HG03575 (cell line): ENCODE data around the gene PTPRS.

Experiments used
- ATAC-seq: cut with Tn5 transposase; IDR thresholded peaks from one replicate; pipeline ENCODE4 v1.9.1; 2021; ENCODE audit not compliant: unreplicated experiment, insufficient number of reproducible peaks, low FRiP score; ENCODE audit errors: extremely low read depth

PTPRS gene

DNA sequence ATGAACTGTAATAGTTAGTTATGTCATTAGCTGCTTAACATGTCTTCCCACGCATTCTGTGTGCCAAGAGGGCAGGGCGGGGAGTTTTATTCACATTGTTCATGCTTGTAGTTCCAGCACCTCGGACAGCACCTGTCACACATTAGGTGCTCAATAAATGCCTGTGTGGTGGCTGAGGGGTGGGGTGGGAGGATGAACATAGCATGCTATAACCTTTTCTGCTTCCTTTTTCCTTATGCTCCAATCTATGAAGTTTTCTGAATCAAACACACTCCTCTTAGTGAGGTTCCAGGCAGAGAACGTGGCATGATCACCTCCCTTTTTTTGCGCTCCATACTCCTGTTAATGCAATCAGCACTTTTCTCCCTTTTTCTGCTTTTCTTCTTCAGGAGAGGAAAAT lies 15.8 kb upstream of the PTPRS start:
- no peak for ATAC-seq

DNA sequence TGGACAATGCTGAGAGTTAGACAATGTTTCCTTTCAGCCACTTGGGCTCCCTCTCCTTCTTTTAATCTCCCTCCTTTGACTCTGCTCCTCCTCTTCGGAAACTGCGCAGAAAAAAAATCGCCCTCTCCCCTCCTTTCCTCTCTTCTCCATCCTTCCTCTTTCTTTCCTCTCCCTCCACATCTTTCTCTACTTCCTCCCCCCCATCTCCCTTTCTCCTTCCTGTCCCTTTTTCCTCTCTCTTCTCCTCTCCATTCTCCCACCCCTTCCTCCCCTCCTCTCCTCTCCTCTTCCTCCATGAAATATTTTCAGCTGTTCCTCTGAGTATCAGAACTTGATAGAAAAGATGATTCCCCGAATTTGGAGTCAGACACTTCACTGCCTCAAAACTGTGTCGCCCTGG lies 15.1 kb upstream of the PTPRS start:
- ATAC-seq, result no peak

DNA sequence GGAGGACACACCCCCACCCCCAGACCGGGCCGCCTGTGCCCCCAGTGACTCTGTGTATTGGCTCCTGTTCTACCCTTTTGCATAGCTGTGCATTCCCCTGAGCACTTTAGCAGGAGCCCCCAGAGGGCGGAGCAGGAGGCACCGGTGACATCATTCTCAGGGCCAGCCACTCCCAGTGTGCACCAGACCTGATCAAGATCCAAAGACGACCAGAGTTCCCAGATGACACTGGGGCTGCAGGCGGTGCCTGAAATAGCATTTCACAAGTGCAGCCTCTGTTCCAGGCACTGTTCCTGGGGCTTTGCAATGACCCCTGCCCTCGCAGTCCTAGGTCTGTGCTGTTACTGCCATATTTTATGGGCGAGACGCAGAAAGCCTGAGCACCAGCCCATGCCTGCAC lies 14.5 kb upstream of the PTPRS start:
- no peak for ATAC-seq

DNA sequence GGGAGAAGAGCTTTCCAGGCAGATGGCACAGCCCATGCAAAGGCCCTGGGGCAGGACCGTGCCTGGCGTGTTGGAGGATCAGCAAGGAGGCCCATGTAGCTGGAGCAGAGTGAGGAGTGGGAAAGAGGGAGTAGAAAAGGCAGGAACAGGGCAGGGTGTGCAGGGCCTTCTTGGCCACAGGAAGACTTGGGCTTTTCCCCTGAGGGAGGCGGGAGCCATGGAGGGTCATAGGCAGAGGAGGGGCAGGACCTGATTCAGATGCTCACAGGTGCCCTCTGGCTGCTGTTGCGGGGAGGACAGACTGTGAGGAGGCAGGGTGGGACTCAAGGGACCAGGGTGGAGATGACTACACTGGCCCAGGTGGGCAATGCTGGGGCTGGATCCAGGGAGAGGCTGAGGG lies 13.8 kb upstream of the PTPRS start:
- ATAC-seq, result no peak

DNA sequence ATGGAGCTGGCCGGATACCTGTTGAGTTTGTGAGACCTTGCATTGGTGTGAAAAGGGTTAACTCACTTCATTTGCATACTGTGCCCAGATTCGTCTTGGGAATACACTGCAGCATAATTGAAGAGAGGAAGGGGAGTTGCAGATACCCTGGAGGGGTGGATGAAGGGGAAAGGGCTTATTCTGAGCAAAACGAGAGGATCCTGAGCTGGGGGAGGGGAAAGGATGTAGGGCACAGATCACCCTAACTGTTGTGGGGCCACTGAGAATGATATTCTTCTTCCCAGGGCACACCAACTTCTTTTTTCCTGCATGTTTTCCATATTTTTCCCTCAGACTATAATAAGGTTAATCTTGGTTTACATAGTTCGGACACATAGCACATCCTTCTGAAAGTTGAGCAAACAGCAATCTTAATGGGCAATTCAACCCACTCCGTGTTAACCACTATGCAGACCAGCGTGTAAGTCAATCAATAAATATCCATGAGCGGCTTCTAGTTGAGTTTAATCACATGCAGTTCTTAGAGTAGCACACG lies 11.7 kb upstream of the PTPRS start:
- ATAC-seq, result no peak

DNA sequence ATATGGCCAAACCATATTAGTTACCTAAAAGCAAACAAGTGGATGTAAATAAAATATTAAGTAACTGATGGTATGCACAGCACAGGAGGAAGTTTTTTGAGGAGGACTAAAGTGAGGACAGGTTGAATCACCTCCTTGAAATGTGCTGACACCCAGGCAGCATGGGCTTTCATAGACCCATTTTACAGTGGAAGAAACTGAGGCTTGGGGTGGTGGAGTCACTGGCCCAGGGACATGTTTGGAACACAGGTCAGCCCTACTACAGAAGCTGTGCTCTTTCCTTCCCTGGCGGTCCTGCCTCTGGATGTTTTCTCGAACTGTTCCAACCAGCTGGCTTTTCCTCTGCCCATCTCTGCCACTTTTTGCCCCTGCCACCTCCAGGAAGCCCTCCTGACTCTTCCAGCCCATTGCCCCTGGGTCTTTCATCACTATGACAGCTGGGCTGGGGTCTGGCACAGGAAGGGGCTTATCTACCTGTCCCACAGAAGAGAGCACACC lies 11.2 kb upstream of the PTPRS start:
- ATAC-seq, result no peak

DNA sequence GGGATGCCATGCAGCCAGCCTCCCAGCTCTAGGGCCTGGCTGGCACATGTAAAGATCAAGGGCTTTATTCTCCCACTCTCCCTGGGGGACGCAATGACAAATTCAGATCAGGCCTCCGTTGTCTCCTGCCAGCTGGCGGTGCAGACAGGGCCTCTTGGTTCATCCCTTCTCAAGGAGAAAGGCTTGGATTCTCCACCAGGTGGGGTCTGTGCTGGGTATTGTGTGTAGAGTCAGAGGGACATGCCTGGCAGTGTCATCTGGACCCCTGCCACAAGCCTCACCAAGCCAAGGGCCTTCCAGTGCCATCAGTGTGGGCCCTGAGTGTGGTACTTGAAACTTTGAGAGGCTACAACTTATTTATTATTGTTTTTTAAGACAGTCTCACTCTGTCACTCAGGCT lies 8.4 kb upstream of the PTPRS start:
- no peak for ATAC-seq

DNA sequence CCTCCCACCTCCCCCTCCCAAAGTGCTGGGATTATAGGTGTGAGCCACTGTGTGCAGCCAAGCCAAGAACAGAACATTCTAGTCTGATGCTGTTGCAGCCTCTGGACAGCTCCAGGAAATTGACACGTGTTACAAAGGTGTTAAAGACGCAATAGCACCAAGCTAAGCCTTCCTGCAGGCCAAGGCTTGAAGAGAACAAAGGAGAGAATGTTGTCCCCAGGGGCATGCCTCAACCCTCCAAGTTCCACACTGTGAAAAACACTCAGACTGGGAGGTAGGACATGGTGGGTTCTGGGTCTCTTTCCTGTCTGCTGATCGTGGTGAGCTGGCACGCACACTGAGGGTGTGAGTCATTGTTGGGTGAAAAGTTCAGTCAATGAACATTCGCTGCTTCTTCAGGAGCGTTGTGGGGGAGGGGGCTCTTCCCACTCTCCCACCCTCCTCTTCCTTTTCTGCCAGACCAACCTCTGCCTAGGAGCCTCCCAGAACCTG lies 5.3 kb upstream of the PTPRS start:
- no peak for ATAC-seq

DNA sequence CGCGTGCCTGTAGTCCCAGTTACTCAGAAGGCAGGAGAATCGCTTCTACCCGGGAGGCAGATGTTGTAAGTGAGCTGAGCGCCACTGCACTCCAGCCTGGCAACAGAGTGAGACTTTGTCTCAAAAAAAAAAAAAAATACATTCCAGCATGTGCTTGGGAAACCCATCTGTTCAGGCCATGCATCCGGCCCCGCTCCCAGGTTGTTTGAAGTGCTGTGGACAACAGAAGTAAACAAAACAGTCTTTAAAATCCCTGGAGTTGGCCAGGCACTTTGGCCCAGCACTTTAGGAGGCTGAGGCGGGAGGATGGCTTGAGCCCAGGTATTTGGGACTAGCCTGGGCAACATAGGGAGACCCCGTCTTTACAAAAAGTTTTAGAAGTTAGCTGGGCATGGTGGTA lies 3.2 kb upstream of the PTPRS start:
- no peak for ATAC-seq

DNA sequence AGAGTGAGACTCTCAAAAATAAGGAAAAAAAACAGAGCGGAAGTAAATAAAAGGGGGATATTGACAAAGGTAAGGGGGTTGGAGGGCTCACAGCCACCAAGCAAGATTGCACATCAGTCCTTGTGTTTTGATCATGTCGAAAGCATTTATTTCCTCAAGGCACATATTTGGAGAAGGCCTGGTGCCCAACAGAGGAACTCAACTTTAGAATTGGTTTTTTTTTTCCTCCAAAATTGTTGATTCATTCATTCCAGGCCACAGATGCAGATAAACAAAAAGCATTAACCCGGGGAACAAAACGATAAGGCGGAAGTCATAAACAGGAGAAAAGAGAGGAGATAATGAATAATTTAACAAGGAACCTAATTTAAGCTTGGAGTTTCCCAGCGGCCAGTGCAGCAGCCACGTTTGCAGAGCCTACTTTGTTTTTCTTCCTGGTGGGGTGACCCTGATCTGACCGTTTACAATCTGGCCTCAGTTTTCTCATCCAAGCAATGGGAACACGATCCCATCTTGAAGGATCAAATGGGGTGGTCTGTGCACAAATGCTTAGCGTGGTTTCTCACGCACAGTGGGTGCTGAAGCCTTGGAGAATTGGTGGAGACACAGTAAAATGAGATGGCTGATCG lies 2.1 kb upstream of the PTPRS start:
- ATAC-seq, result no peak

DNA sequence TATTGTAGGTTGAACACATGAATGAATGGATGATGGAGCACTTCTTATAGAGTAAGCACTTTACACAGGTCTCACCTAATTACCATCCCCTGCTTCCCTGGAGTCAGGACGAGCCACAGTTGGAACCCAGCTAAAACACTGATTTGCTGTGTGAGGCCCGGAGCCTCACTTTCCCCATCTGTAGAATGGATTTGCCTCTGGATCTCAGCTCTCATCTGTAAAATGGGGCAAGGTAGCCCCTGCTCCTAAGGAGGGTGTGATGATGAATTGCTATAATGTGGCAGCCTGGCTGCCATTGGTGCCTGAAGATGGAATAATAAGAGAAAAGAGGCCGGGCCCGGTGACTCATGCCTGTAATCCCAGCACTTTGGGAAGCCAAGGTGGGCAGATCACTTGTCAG lies 1.4 kb upstream of the PTPRS start:
- no peak for ATAC-seq

DNA sequence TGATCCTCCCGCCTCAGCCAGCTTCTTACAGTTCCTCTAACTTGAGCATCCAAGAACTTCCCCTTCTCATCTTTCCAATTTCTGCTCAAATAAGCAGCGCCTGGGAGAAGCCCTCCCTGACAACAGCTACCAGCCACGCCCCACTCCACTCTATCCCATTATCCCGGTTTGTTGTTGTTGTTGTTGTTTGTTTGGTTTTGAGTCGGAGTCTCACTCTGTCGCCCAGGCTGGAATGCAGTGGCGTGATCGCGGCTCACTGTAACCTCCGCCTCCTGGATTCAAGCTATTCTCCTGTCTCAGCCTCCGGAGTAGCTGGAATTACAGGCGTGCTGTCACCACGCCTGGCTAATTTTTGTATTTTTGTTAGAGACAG lies 822 bp upstream of the PTPRS start:
- ATAC-seq, result no peak

DNA sequence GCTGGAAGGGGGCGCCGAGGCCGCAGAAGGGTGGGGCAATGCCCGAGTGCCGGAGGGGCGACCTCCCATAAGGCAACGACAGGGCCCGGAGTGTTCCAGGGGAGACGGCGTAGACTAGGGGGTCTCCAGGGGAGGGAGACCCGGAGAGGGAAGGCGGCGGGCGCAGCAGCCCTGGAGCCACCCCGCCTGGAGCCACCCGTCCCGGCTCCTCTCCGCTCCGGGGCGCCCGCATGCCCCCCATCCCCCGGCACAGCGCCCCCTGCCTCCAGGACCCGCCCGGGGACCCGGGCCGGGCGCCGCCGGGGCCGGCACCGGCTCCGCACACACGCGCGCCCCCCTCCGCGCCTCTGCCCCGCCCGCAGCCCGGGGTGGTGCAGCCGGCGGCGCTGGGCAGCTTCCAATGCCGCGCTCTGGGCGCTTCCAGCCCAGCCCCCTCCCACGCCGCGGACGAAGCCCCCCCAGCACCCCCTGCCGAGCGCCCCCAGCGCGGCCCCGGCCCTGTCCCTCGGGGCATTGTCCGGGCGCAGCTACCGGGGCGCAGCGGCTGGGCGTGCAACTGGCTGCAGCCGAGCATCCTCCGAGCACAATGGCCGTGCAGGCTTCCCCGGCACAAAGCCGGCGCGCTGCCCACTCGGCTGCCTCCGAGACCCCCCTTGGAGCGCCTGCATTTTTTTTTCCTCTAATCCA lies 519 bp downstream of the PTPRS start:
- no peak for ATAC-seq

DNA sequence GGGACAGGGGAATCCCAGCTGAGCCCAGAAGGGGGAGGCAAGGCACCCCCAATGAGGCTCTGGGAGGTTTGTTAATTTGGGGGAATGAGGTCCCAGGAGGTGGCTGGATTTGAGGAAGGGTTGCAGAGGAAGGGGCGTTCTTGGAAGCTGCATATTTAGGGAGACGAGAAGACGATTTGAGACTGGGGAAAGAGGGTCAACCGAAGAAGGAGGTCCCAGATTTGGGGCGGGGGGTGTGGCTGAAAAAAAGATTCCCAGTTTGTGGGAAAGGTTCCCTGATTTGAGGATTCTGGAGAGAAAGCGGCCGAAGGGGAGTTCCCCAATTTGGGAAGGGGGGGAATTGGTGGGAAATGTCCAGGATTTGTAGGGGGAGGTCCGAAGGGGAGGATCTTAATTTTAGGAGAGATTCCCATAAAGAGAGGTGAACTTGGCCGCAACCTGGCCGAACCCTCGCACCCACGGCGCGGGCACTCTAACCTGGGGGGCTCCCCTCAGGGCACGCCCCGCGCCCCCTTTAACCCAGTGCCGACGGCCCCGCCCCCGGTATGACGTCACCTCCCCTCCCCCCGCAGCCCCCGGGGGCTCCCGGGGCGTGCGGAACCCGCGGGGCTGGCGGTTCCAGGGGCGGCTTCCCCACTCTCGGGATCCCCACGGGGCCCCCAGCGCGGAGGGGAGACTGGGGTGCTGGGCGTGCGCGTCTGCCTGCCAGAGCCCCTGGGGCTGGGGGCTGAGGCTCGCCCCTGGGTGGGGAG lies 1.2 kb downstream of the PTPRS start:
- no peak for ATAC-seq

DNA sequence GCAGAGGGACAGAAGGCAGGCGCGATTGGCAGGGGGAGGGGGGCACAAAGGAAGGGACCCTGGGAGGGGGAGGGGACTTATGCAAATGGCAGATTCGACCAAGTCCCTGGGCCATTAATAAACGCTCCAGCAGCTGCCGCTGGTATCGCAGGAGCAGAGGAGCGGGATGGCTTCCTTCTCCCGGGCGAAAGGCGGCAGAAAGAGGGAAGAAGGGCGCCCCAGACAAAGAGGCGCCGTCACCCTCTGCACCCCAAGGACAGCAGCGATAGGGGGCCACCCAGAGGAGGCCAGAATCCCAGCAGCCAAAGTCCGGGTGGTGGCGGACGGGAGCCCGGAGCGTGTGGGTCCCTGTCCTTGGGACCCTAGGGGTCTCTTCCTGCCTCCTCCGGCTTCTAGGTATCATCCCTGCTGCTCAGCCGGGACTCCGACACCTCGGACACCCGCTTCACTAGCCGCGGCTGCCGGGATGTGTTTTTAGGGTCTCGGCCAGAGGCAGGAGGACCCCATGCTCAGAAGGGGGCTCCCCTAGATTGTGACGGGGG lies 1.9 kb downstream of the PTPRS start:
- ATAC-seq, result no peak

DNA sequence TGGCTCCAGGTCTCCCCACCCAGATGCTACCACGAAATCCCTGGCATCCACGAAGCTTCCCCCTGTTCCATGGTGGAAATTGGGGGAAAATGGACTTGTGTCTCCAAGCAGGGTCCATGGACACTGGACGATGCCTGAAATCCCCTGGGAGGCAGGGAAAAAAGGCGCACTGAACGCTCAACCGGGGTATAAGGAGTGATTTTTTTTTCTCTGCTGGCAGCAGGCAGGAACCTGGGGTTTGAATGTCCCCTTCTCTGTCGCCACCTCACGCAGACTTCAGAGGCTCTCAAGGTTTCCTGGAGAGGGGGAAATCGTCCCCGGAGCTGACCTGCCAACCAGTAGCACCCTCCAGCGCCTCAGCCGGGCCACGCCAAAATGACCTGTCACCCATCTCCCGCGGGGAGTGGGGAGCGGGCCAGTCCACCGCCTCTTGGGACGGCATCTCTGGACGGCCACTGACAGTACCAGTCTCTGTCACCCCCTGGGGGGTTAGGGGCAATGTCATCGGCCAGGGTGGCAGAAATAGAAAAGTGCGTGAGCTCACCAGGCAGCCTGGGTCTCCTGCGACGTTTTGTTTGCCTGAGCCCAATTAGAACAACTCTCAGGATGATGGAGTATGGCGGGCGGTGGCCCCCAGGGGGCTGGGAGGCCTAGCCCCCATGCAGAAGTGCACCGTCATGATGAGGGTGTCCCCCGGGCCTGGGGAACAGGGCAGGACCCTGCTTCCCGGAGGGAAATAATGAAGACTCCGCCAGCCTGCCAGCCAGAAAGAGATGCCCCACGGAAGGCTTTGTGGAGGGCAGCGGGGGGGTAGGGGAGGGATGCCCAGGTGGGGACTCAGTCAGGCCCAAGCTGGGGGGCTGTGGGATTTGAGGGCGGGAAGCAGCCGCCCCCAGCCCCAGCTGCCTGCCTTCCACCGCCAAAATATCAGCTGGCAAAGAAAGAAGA lies 2.6 kb downstream of the PTPRS start:
- no peak for ATAC-seq

DNA sequence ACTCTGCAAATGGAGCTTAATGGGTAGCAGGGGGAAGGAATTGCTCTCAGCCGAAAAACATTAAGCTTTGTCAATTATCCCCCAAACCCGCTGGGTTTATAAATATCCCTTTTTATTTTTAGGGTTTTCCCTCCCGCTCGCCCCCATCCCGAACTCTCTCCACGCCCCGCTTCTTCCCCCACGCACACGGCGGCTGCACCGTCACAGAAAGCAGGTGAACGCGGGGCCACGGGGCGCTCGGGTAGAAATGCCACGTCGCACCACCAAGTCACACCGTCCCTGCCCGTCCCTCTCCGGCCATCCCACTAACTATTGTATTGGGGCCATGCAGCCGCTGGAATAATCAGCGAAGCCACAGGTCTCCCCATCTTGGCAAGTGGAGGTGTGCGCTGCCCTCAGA lies 3.5 kb downstream of the PTPRS start:
- ATAC-seq, result no peak

DNA sequence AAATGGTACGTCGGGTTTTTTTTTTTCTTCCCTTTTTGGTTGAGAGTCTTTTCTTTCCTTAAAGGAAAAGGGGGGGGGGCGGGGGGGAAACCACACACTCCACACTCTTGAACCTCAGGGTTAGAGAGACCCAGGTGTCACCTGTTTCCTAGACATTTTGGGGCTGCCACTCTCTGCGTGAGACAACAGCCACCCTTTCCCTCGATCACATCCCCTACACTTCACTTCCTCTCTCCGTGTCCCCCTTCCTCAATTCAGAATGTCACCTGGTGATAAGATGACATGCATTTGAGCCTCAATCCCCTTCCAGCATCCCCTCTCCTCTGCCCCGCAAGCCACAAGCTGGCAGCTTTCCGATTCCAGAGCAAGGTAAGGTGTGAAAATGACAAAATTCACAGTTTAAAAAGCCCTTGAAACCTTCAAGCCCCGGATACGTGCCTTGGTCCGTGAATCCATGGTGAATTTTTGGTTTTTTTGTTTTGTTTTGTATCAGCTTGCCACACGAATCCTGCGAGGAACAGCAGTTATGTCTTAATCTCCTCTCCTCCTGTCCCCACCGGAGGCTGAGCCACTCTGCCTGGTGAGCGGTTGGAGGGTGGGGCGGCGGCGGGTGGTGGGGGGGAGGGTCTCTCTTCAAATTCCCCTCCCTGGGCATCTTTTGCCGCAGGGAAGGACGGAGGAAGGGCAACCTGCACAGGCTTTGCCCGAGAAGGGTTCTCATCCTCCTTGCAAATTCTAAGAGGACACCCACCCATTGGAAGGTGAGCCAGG lies 4.2 kb downstream of the PTPRS start:
- ATAC-seq, result no peak
